ENCODE data around the gene ERC1.
"Not testable (repeated sequence)": the region's sequence is repeated elsewhere in the genome, so short reads cannot be mapped to it uniquely, and the experiment has no call there.

The ERC1 gene

DNA sequence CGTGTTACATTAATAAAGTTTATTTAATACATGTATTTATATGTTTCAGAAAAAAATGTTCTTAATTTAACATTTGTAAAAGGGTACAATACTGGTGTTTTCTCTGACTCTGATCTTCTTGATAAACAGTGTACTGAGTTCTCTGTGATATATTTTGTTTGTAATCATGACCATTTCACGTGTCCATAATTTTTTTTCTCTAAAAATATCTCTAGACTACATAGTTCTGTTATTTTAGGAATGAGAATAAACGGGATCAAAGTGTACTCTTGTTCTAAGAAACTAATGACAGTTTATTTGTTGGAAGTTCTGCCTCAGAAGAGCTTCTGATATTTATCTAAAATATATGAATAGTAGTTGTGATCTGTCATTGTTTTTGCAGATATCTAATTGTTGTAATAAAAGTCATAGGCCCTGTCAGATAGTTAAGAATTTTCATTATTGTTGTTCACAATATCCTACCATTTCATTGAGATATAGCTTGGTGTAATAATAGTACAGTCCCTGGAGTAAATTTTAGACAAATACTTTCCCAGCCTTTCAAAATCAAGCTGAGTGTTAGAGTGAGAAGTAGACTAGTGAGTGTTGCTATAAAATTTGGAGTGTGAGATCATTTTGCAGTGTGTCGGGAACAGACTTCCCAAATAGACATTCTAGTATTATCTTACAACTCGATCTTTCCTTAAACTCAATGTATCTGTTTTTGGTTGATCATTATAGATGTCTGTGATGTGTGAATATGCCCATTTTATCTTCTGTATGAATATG is 86.2 kb downstream of the ERC1 start:
- no peak overlapping the region for H3K4me3 Mint-ChIP-seq
- DNase-seq (ENCODE audit: low spot score in 2 of 2): no peak

DNA sequence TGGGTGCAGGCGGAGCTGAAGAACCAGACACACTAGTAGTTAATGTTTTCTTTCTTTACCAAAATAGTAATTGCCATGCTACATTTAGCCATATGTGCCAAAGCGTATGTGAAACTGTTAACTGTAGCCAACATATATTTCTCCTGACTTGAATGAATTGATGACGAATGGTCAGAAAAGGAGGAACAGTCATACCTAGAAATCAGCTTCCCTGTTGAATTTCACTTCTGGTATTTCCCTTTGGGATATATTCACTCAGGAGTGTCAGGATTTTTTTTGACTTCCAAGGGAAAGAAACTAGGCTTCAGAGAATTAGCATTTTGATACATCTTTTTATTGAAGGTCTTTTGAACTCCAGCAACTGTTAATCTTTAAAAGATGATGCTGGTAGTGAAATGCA is 87.0 kb downstream of the ERC1 start:
- ATAC-seq (replicated peaks; ENCODE audit: extremely low read depth, poor library complexity, severe bottlenecking) (no peak), DNase-seq (ENCODE audit: low spot score in 2 of 2) (no peak)
- H3K4me3 Mint-ChIP-seq: no peak overlapping the region
- peaks cover under 1% of the 10 kb centered on the region for H3K36me3 Mint-ChIP-seq (ENCODE audit: insufficient read depth)
- no peaks in the 10 kb centered on the region for H3K9me3 Mint-ChIP-seq
- H3K27me3 Mint-ChIP-seq: no peaks in the 10 kb centered on the region
- no peaks in the 10 kb centered on the region for H3K4me1 Mint-ChIP-seq
- no peak overlapping the region for H3K27ac Mint-ChIP-seq (ENCODE audit: low read depth)

More for the DNA sequence above, 86.2 kb downstream of the ERC1 start:
- no peaks in the 10 kb centered on the region for H3K36me3 Mint-ChIP-seq (ENCODE audit: insufficient read depth)
- no peaks in the 10 kb centered on the region for H3K9me3 Mint-ChIP-seq
- no peak for ATAC-seq (replicated peaks; ENCODE audit: extremely low read depth, poor library complexity, severe bottlenecking)
- no peak overlapping the region for H3K27ac Mint-ChIP-seq (ENCODE audit: low read depth)
- H3K27me3 Mint-ChIP-seq: no peaks in the 10 kb centered on the region
- H3K4me1 Mint-ChIP-seq: no peaks in the 10 kb centered on the region

DNA sequence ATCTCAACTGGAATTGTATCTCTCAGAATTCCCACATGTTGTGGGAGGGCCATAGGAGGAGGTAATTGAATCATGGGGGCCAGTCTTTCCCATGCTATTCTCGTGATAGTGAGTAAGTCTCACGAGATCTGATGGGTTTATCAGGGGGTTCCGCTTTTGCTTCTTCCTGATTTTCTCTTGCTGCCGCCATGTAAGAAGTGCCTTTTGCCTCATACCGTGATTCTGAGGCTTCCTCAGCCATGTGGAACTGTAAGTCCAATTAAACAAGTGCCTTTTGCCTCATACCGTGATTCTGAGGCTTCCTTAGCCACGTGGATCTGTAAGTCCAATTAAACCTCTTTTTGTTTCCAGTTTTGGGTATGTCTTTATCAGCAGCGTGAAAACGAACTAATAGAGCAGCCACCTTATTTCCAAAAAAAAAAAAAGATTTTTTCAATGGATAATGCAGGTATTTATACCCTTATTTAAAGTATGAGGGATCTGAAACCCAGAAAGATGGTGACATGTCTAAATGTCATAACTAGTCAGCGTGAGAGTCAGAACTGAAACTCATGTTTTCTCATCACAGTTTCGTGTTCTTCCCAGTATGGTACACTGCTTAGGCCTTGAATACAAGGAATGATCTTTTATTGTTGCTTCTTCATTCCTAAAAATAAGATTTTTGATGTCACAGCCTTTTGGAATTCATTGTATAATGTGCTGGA is 89.6 kb downstream of the ERC1 start:
- DNase-seq (ENCODE audit: low spot score in 2 of 2) (no peak), ATAC-seq (replicated peaks; ENCODE audit: extremely low read depth, poor library complexity, severe bottlenecking) (no peak)
- no peak overlapping the region for H3K4me3 Mint-ChIP-seq
- peaks cover 1% of the 10 kb centered on the region for H3K36me3 Mint-ChIP-seq (ENCODE audit: insufficient read depth)
- no peaks in the 10 kb centered on the region for H3K9me3 Mint-ChIP-seq
- no peak overlapping the region for H3K27ac Mint-ChIP-seq (ENCODE audit: low read depth)
- no peaks in the 10 kb centered on the region for H3K27me3 Mint-ChIP-seq
- H3K4me1 Mint-ChIP-seq: no peaks in the 10 kb centered on the region

DNA sequence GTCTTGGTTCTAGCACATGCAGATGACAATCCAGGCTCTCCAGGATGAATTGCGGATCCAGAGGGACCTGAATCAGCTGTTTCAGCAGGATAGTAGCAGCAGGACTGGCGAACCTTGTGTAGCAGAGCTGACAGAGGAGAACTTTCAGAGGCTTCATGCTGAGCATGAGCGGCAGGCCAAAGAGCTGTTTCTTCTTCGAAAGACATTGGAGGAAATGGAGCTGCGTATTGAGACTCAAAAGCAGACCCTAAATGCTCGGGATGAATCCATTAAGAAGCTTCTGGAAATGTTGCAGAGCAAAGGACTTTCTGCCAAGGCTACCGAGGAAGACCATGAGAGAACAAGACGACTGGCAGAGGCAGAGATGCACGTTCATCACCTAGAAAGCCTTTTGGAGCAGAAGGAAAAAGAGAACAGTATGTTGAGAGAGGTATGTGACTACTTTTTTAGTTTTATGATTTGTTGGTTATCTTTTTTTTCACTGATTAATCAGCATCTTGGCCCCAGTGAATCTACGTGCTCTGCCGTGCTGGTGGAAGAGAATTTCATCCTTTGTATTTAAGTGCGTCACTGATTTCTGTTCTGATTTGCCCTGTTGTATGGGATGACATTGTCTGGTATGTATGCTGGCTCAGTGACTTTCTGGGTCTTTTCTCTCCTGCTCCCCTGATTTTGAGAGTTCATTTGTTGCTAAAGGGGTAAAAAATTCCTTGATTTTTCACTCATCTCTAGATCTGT is 92.3 kb downstream of the ERC1 start:
- H3K4me1 Mint-ChIP-seq: no peaks in the 10 kb centered on the region
- peak overlapping the region; percentile 26 for H3K27ac Mint-ChIP-seq (ENCODE audit: low read depth)

DNA sequence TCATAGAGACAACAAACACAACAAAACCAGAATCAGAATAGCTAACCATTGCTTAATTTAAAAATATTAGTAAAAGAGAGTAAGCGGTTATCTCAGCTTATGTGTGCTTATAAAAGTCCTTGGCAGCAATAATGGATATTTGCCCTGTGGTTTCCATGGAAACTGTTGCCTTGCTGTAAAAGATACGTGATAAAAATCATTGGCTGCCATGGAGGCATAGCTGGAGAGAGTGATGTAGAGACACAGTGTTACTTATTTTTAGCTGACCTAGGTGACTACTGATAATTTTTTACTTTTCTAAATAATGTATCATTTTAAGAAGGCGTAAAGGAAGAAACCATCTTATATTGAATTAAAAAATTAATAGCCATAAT is 92.9 kb downstream of the ERC1 start:
- Mint-ChIP-seq H3K4me3 (no peak overlapping the region), H3K4me1 (no peaks in the 10 kb centered on the region), H3K27me3 (no peaks in the 10 kb centered on the region), H3K9me3 (no peaks in the 10 kb centered on the region), H3K27ac (ENCODE audit: low read depth) (no peak overlapping the region), H3K36me3 (ENCODE audit: insufficient read depth) (peaks cover 1% of the 10 kb centered on the region)
- DNase-seq (ENCODE audit: low spot score in 2 of 2) (no peak), ATAC-seq (replicated peaks; ENCODE audit: extremely low read depth, poor library complexity, severe bottlenecking) (no peak)

More for the DNA sequence above, 92.3 kb downstream of the ERC1 start:
- DNase-seq (ENCODE audit: low spot score in 2 of 2) (no peak), ATAC-seq (replicated peaks; ENCODE audit: extremely low read depth, poor library complexity, severe bottlenecking) (no peak)
- H3K36me3 Mint-ChIP-seq (ENCODE audit: insufficient read depth): peaks cover 1% of the 10 kb centered on the region
- no peak overlapping the region for H3K4me3 Mint-ChIP-seq
- H3K9me3 Mint-ChIP-seq: no peaks in the 10 kb centered on the region
- H3K27me3 Mint-ChIP-seq: no peaks in the 10 kb centered on the region

DNA sequence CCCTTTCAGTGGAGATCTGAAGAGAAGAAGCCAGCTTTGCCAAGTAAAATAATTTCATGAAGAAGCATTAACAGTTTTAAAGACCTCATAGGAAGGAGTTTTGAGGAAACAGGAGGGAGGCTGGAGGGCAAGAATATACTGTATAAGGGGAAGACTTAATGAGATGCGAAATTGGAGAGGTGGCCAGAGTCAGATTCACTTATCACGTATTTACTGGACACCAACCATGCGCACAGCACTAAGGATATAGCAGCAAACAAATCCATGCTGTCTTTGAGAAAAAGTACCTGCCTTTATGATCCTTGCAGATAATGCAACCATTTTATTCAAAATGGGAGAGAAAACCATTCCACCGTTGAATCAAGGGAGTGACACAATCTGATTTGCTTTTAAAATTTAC is 100.3 kb downstream of the ERC1 start:
- ATAC-seq (replicated peaks; ENCODE audit: extremely low read depth, poor library complexity, severe bottlenecking): no peak
- H3K36me3 Mint-ChIP-seq (ENCODE audit: insufficient read depth): no peaks in the 10 kb centered on the region

DNA sequence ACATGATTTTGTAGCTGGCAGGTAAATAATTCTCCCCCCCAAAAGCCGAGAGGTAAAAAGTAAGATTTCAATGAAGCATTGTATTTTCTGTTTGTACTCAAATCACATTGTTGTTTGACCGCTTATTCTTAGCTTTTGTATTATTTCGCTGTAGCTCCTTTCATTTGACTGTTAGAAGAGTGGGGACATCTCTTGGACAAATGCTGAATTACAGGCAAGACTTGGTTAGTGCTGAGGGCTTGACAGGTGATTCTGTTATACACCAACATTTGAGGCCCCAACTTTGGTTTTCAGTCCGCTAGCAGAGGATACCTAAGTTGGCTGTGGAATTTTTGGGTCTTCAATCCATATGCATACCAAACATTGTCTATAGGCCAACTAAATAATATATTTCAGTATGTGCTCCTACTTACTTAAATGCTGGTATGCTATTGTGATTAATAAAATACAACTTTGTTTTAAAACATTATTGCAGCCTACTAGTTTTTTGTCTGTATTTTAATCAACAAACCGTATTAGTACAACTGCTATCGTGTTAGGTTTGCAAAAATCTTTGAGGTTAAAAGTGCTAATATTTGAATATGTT is 102.2 kb downstream of the ERC1 start:
- Mint-ChIP-seq H3K4me1 (peaks cover 3% of the 10 kb centered on the region), H3K4me3 (no peak overlapping the region), H3K9me3 (no peaks in the 10 kb centered on the region), H3K27ac (ENCODE audit: low read depth) (no peak overlapping the region), H3K27me3 (no peaks in the 10 kb centered on the region), H3K36me3 (ENCODE audit: insufficient read depth) (no peaks in the 10 kb centered on the region)
- DNase-seq (ENCODE audit: low spot score in 2 of 2) (peak in 1 of 2 donors; percentile 25), ATAC-seq (replicated peaks; ENCODE audit: extremely low read depth, poor library complexity, severe bottlenecking) (peak; percentile 36)

More for the DNA sequence above, 100.3 kb downstream of the ERC1 start:
- Mint-ChIP-seq H3K27me3 (no peaks in the 10 kb centered on the region), H3K4me3 (no peak overlapping the region), H3K4me1 (no peaks in the 10 kb centered on the region), H3K9me3 (no peaks in the 10 kb centered on the region), H3K27ac (ENCODE audit: low read depth) (no peak overlapping the region)
- DNase-seq (ENCODE audit: low spot score in 2 of 2): no peak

DNA sequence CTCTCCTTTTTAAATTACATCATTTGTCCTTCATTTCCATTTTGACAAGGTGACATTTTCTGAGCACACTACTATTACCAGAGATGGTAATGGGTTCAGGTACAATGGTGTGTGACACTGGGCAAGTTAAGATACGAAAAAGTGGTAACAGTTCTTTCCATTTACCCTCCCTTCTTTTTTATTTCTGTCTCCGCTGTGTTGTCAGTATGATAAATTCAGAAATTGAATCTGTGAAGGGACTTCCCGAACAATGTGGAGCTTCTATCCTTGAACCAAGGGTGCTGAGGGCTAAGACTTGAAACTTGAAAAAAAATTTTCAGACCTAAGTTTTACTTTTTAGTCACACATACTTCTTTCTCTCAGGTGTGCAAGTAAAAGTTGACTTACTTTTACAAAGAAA is 103.7 kb downstream of the ERC1 start:
- peaks cover 11% of the 10 kb centered on the region for H3K4me1 Mint-ChIP-seq
- H3K27ac Mint-ChIP-seq (ENCODE audit: low read depth): no peak overlapping the region
- no peak for ATAC-seq (replicated peaks; ENCODE audit: extremely low read depth, poor library complexity, severe bottlenecking)

DNA sequence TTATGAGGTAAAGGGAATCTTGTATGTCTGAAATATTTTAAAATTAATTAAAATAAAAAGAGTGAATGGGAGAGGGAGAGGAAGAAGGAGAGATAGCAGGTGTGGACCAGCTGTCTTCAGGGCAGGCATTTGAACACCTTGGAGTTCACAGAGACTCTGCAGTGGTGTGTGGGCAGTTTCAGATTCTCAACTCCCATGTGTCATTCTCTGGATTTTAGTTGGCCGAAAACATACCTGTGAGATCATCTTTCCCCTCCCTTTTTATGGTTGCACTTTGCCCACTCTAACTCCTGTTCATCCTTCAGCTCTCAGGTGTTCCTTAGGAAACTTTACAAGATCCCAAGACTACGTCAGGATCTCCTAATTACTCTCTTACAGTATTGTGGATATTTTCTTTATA is 108.1 kb downstream of the ERC1 start:
- H3K4me3 Mint-ChIP-seq: no peak overlapping the region
- peaks cover 32% of the 10 kb centered on the region for H3K4me1 Mint-ChIP-seq
- H3K27me3 Mint-ChIP-seq: no peaks in the 10 kb centered on the region
- H3K27ac Mint-ChIP-seq (ENCODE audit: low read depth): peak overlapping the region; percentile 34
- H3K9me3 Mint-ChIP-seq: no peaks in the 10 kb centered on the region
- H3K36me3 Mint-ChIP-seq (ENCODE audit: insufficient read depth): no peaks in the 10 kb centered on the region
- DNase-seq (ENCODE audit: low spot score in 2 of 2) (no peak), ATAC-seq (replicated peaks; ENCODE audit: extremely low read depth, poor library complexity, severe bottlenecking) (no peak)

More for the DNA sequence above, 103.7 kb downstream of the ERC1 start:
- Mint-ChIP-seq H3K27me3 (no peaks in the 10 kb centered on the region), H3K9me3 (no peaks in the 10 kb centered on the region), H3K4me3 (no peak overlapping the region), H3K36me3 (ENCODE audit: insufficient read depth) (no peaks in the 10 kb centered on the region)
- DNase-seq (ENCODE audit: low spot score in 2 of 2): no peak

DNA sequence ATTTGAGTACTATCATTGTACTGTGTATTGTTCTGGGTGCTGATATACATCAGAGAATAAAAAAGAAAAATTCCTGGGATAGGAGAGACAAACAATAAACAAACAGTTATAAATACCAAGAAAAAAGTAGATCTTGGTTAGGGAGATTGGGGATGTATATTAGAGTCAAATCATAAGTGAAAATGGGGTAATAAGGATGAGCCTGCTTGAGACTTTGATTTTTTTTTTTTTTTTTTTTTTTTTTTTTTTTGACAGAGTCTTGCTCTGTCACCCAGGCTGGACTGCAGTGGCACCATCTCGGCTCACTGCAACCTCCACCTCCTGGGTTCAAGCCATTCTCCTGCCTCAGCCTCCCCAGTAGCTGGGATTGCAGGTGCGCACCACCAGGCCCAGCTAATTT is 108.6 kb downstream of the ERC1 start:
- H3K27me3 Mint-ChIP-seq; DNase-seq (ENCODE audit: low spot score in 2 of 2); H3K4me3 Mint-ChIP-seq; H3K27ac Mint-ChIP-seq (ENCODE audit: low read depth); H3K36me3 Mint-ChIP-seq (ENCODE audit: insufficient read depth); ATAC-seq (replicated peaks; ENCODE audit: extremely low read depth, poor library complexity, severe bottlenecking); H3K9me3 Mint-ChIP-seq: not testable (repeated sequence)
- H3K4me1 Mint-ChIP-seq: peaks cover 32% of the 10 kb centered on the region

DNA sequence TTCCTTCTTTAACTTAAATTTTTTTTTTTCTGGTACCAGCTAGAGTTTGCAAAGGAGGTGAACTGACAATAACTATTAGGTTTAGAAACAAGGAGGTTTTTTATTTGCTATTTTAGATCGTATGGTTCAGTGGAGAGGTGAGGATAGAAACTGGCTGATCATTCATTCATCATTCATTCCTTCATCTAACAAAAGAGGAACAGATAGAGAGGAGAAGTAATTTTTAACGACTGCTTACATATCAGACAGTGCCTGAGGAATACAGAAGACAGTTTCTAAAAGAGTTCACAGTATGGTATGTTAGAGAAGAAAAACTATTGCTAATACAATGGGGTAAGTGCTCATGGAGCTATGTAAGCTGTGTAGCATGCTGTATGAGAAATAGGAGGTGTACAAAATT is 111.1 kb downstream of the ERC1 start:
- Mint-ChIP-seq H3K27me3 (no peaks in the 10 kb centered on the region), H3K4me3 (no peak overlapping the region), H3K4me1 (peaks cover 32% of the 10 kb centered on the region), H3K9me3 (no peaks in the 10 kb centered on the region), H3K27ac (ENCODE audit: low read depth) (no peak overlapping the region), H3K36me3 (ENCODE audit: insufficient read depth) (peaks cover 3% of the 10 kb centered on the region)
- ATAC-seq (replicated peaks; ENCODE audit: extremely low read depth, poor library complexity, severe bottlenecking): no peak
- DNase-seq (ENCODE audit: low spot score in 2 of 2): no peak

DNA sequence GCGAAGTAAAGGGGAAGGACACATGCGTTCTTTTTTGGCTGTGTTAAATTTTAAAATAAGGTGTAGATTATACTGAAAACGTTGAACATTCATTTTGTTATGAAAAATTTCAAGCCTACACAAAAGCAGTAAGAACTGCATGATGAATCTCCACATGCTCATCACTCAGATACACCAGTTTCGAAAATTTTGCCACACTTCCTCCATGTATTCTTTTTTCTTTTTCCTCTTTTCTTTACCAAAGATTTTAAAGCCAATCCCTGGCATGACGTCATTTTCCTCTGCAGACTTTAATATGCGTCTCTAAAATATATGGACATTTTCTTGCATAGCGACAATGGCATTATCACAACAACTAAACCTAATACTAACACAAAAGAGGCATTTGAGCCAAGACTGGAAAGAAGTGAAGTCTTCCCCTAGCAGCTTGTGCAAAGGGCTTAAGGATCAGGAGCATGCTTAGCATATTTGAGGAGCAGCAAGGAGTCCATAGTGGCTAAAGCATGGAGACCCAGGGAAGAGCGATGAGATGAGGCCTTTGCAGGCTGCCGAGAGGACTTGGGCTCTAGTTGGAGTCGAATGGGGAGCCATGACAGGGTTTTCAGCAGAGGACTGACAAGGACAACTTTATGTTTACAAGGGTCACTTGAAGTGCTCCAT is 111.9 kb downstream of the ERC1 start:
- Mint-ChIP-seq H3K27ac (ENCODE audit: low read depth) (peak overlapping the region; percentile 32), H3K4me1 (peaks cover 32% of the 10 kb centered on the region)

More for the DNA sequence above, 111.9 kb downstream of the ERC1 start:
- ATAC-seq (replicated peaks; ENCODE audit: extremely low read depth, poor library complexity, severe bottlenecking) (no peak), DNase-seq (ENCODE audit: low spot score in 2 of 2) (no peak)
- peaks cover 3% of the 10 kb centered on the region for H3K36me3 Mint-ChIP-seq (ENCODE audit: insufficient read depth)
- no peak overlapping the region for H3K4me3 Mint-ChIP-seq
- H3K27me3 Mint-ChIP-seq: no peaks in the 10 kb centered on the region
- H3K9me3 Mint-ChIP-seq: no peaks in the 10 kb centered on the region
